ENCODE measurements around the gene PTPN22. TPM values are rescaled to one million over a fixed set of nuclear protein-coding genes. Genes with fewer than 3 reads are reported as not detected.

Gene PTPN22
- 0.07 to 0.39 TPM (median 0.23 TPM) in 3 replicates for polyA plus RNA-seq
- not detected for polyA plus RNA-seq (2011; ENCODE audit: low read depth)
- 0.09 and 0.13 TPM in 2 replicates for polyA plus RNA-seq (2011; cell fraction: cytosol; rRNA removed)
- polyA plus RNA-seq (2011; cell fraction: nucleus; rRNA removed): 0.20 and 0.27 TPM in 2 replicates
- 0.17 TPM in 1 of 2 replicates, not detected in the other for polyA plus RNA-seq (2012; ENCODE audit: low replicate concordance)
- 0.26 to 0.43 TPM in 2 of 3 replicates, not detected in the other for polyA minus RNA-seq
- not detected for polyA minus RNA-seq (2011; cell fraction: cytosol; rRNA and poly(A)+ RNA removed)
- polyA minus RNA-seq (2011; cell fraction: nucleus; rRNA and poly(A)+ RNA removed): 0.63 TPM in 1 of 2 replicates, not detected in the other

DNA sequence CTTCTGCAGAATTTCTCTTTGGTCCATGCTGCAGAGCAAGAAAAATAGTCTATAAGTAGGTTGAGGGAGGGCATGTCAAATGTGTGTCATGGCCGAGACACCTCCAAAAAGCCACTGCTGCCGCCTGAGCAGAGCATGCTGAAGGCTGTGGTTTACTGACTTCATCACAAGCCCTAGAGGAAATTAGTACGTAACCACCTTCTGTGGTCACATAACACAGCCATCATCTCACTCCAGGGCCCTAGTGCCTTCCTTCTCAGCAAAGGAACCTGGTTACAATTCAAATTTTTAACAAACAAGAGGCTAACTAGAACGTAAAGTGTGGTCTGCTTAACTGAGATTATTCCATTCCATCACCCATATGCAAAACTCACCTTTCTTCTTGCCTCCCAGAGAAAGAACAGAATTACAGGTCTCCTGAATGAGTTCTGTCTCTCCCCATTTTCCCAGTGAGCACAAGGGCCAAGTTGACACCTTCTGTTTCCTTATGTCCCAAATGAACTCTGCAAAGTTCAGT is at the start of gene PTPN22:
Gene PTPN22 (minus strand): TSS at position 116 of the 517 bp plus-strand sequence.
- dilution Hi-C loops (cut with MboI; ENCODE audit: extremely low pct_ligation_motif_present, low sequenced_read_pairs): no loop called here
- Histone ChIP-seq H2AFZ (ENCODE audit: control insufficient read depth, low read length) (peak within 1 kb of the TSS; percentile 59), H3K9me1 (ENCODE audit: control insufficient read depth, extremely low read depth, insufficient read depth, low read length) (no peaks in the 10 kb centered on the region), H3K4me2 (ENCODE audit: control insufficient read depth, extremely low read depth, insufficient read depth, low read depth, low read length) (peak within 1 kb of the TSS; percentile 39), H3K9ac (ENCODE audit: control insufficient read depth, extremely low read depth, insufficient read depth, low read length) (no peak within 1 kb of the TSS), H3K27me3 (ENCODE audit: control insufficient read depth, extremely low read depth, insufficient read depth, low read length) (no peaks in the 10 kb centered on the region), H3K4me3 (ENCODE audit: control insufficient read depth in 2 of 3, extremely low read depth in 1 of 3, insufficient read depth in 2 of 3, low read depth in 1 of 3, low read length in 3 of 3) (no peak within 1 kb of the TSS), H3K36me3 (ENCODE audit: control insufficient read depth in 2 of 2, extremely low read depth in 1 of 2, insufficient read depth in 2 of 2, low read length in 2 of 2) (no peaks in the 10 kb centered on the region), H3K79me2 (ENCODE audit: control insufficient read depth, insufficient read depth, low read length) (no peaks in the 10 kb centered on the region), H3K9me3 (ENCODE audit: control insufficient read depth, low read depth, low read length) (no peaks in the 10 kb centered on the region), H4K20me1 (ENCODE audit: control insufficient read depth, extremely low read depth, insufficient read depth, low read length) (no peaks in the 10 kb centered on the region), H3K4me1 (ENCODE audit: control insufficient read depth, extremely low read depth, insufficient read depth, low read length) (peaks cover 55% of the 10 kb centered on the region), H3K27ac (ENCODE audit: control insufficient read depth, insufficient read depth, low read length) (no peak within 1 kb of the TSS)
- TF ChIP-seq, protein P1, sequence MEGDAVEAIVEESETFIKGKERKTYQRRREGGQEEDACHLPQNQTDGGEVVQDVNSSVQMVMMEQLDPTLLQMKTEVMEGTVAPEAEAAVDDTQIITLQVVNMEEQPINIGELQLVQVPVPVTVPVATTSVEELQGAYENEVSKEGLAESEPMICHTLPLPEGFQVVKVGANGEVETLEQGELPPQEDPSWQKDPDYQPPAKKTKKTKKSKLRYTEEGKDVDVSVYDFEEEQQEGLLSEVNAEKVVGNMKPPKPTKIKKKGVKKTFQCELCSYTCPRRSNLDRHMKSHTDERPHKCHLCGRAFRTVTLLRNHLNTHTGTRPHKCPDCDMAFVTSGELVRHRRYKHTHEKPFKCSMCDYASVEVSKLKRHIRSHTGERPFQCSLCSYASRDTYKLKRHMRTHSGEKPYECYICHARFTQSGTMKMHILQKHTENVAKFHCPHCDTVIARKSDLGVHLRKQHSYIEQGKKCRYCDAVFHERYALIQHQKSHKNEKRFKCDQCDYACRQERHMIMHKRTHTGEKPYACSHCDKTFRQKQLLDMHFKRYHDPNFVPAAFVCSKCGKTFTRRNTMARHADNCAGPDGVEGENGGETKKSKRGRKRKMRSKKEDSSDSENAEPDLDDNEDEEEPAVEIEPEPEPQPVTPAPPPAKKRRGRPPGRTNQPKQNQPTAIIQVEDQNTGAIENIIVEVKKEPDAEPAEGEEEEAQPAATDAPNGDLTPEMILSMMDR (optimal IDR thresholded peaks at IDR 0.05 in 1 of 3, IDR thresholded peaks at IDR 0.05 in 1 of 3, conservative IDR thresholded peaks at IDR 0.05 in 1 of 3; ENCODE audit: extremely low read depth in 1 of 3, insufficient read depth in 2 of 3, low read length in 3 of 3): no peak
- TF ChIP-seq EZH2 (IDR thresholded peaks at IDR 0.05; ENCODE audit: low read length): no peak
- FAIRE-seq (peak; percentile 90), DNase-seq (ENCODE audit: low read depth, low spot score) (peak; percentile 59)

DNA sequence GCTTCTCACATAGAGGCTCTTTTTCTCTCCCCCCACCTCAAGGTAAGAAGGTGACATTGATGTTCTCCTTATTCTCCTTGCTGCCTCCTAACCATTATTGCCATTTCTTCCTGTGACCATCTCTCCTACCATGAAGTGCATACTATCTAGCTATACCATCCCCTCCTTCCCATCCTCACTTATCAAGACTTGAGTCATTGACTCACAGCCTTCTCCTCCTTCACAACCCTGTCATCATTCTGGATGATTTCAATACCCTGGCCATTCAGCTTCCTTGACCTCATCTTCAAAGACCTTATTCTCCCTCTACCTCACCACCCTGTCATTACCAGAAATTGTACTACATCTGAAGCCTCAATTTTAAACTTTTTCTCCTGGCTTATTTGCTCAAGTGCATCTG is 46.7 kb upstream of the PTPN22 start:
- no peak for FAIRE-seq
- Histone ChIP-seq H3K4me3 (ENCODE audit: control insufficient read depth in 2 of 3, extremely low read depth in 1 of 3, insufficient read depth in 2 of 3, low read depth in 1 of 3, low read length in 3 of 3) (no peak overlapping the region), H3K9me3 (ENCODE audit: control insufficient read depth, low read depth, low read length) (no peaks in the 10 kb centered on the region), H3K9ac (ENCODE audit: control insufficient read depth, extremely low read depth, insufficient read depth, low read length) (no peak overlapping the region), H4K20me1 (ENCODE audit: control insufficient read depth, extremely low read depth, insufficient read depth, low read length) (no peaks in the 10 kb centered on the region), H3K79me2 (ENCODE audit: control insufficient read depth, insufficient read depth, low read length) (no peaks in the 10 kb centered on the region), H3K27ac (ENCODE audit: control insufficient read depth, insufficient read depth, low read length) (no peak overlapping the region), H3K27me3 (ENCODE audit: control insufficient read depth, extremely low read depth, insufficient read depth, low read length) (no peaks in the 10 kb centered on the region), H3K9me1 (ENCODE audit: control insufficient read depth, extremely low read depth, insufficient read depth, low read length) (no peaks in the 10 kb centered on the region), H3K4me2 (ENCODE audit: control insufficient read depth, extremely low read depth, insufficient read depth, low read depth, low read length) (no peak overlapping the region), H3K4me1 (ENCODE audit: control insufficient read depth, extremely low read depth, insufficient read depth, low read length) (peaks cover 4% of the 10 kb centered on the region), H3K36me3 (ENCODE audit: control insufficient read depth in 2 of 2, extremely low read depth in 1 of 2, insufficient read depth in 2 of 2, low read length in 2 of 2) (no peaks in the 10 kb centered on the region), H2AFZ (ENCODE audit: control insufficient read depth, low read length) (no peak overlapping the region)
- DNase-seq (ENCODE audit: low read depth, low spot score): no peak
- TF ChIP-seq, protein P1 (optimal IDR thresholded peaks at IDR 0.05 in 1 of 3, IDR thresholded peaks at IDR 0.05 in 1 of 3, conservative IDR thresholded peaks at IDR 0.05 in 1 of 3; ENCODE audit: extremely low read depth in 1 of 3, insufficient read depth in 2 of 3, low read length in 3 of 3): no peak
- no peak for TF ChIP-seq EZH2 (IDR thresholded peaks at IDR 0.05; ENCODE audit: low read length)
- dilution Hi-C loops (cut with MboI; ENCODE audit: extremely low pct_ligation_motif_present, low sequenced_read_pairs): no loop called here
